Spinal cord (tissue), 10 donors: ENCODE measurements around the gene IL22RA2. TPM values are rescaled to one million over a fixed set of nuclear protein-coding genes. Genes with fewer than 3 reads are reported as not detected.

Experiments
- DNase-seq, 6 donors: peaks; one replicate each; pipeline versions ENCODE4 v3.0.0 to v3.0.0-alpha.2; 2013 to 2015; ENCODE audit warnings: low spot score in 6 of 6, low read depth in 4 of 6
- H3K27ac ChIP-seq: one replicate; pipeline ENCODE4 v1.5.1; 2013; ENCODE audit warnings: low read depth, low read length, control low read depth
- H3K27me3 ChIP-seq: one replicate; pipeline ENCODE4 v1.6.1; 2013; ENCODE audit warnings: low read length; ENCODE audit not compliant: control insufficient read depth, insufficient read depth
- H3K36me3 ChIP-seq: one replicate; pipeline ENCODE4 v1.6.1; 2013; ENCODE audit warnings: low read length; ENCODE audit not compliant: control insufficient read depth, insufficient read depth
- H3K4me1 ChIP-seq: one replicate; pipeline ENCODE4 v1.6.1; 2013; ENCODE audit warnings: low read length; ENCODE audit not compliant: control insufficient read depth, insufficient read depth
- H3K4me3 ChIP-seq: one replicate; pipeline ENCODE4 v1.5.1; 2013; ENCODE audit warnings: low read depth, low read length, control low read depth
- H3K9me3 ChIP-seq: one replicate; pipeline ENCODE4 v1.6.1; 2013; ENCODE audit warnings: low read length; ENCODE audit not compliant: control insufficient read depth, insufficient read depth
- WGBS: methylation state at CpG from one replicate; pipeline ENCODE4 v1.1.5; 2013; ENCODE audit warnings: missing lambda C conversion rate; ENCODE audit not compliant: insufficient coverage; 5-methylcytosine and 5-hydroxymethylcytosine counted together
- polyA plus RNA-seq, 2 donors: library from polyadenylated mRNA; unstranded; fragments of 120-200 nt; gene quantifications; one replicate each; pipeline ENCODE4 v1.2.1, GENCODE V29; 2013; ENCODE audit not compliant: insufficient read length in 2 of 2
- total RNA-seq, 2 donors: library from RNA; depleted of rRNA in 1 of 2; stranded (reverse); fragments of 120-200 nt in 1 of 2; fragments of >200 nt in 1 of 2; gene quantifications; one replicate each; pipeline versions ENCODE4 v1.2.3 to v1.2.4, GENCODE V29; 2013 to 2014
- donor health status: healthy.

Gene IL22RA2
- total and polyA plus RNA-seq, 4 donors: not detected

- no peaks in the 10 kb centered on the region for H3K9me3 ChIP-seq
- H3K4me3 ChIP-seq: no peak overlapping the region
- H3K27ac ChIP-seq: no peak overlapping the region
- no peaks in the 10 kb centered on the region for H3K27me3 ChIP-seq
- no peaks in the 10 kb centered on the region for H3K36me3 ChIP-seq
- peak in 5 of 6 donors; percentile 27 to 91 (median 59) for DNase-seq
- H3K4me1 ChIP-seq: no peaks in the 10 kb centered on the region
- 0% methylated on average over 1 of the region's 5 CpGs for whole genome bisulfite sequencing
Observed at GRCh38 chr6:137094411-137095008, 78.9 kb downstream of the IL22RA2 start.

Other genes with a start within 250 kb of the IL22RA2 start
- gene IL20RA, start 128.7 kb downstream of the IL22RA2 start, total RNA-seq: 1 to 10 TPM in 1 of 2 donors, under 1 TPM in 1; 0.99 to 1.3 TPM
- gene IL20RA, start 128.7 kb downstream of the IL22RA2 start, polyA plus RNA-seq: 1 to 10 TPM; 1.1 to 1.7 TPM
- gene IFNGR1, start 45.7 kb upstream of the IL22RA2 start, total RNA-seq: 100 to 1,000 TPM; 102 to 136 TPM
- gene IFNGR1, start 45.7 kb upstream of the IL22RA2 start, polyA plus RNA-seq: 10 to 100 TPM; 60.4 to 82.8 TPM